ENCODE measurements around the gene CHD5.

The CHD5 gene

DNA sequence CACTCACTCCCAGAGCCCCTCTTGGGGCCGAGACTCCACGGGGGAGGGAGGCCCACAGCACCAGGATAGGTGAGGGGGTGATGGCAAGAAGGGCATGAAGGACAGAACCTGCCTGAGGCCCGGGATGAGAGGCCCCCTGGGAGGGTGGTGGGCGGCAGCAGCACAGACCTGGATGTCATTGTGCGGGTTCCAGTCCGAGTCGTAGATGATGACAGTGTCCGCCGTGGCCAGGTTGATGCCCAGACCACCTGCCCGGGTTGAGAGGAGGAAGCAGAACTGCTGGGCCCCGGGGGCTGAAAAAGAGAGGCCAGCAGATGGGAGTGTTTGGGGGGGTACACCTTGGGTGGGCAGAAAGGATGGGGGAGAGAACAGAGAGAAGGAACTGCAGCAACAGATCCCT lies 50.1 kb downstream of the CHD5 start:
- no peak for DNase-seq

DNA sequence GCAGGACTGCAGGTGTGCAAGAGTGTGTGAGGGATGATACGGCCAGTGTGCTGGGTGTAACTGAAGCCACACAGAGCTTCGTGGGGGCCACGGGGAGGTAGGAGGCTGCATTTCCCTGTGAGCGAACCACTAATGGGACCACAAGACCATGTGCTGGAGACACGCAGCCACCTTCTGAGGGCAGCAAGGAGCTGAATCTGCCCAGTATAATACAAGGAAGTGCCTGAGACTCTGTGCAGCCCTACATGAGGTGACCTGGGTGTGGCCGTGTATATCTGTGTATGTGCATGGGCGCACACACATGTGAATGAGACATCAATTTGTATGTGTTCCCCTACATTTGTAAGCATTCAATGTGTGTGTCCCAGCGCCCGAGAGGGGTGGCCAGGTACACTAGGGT lies 50.8 kb downstream of the CHD5 start:
- no peak for DNase-seq

DNA sequence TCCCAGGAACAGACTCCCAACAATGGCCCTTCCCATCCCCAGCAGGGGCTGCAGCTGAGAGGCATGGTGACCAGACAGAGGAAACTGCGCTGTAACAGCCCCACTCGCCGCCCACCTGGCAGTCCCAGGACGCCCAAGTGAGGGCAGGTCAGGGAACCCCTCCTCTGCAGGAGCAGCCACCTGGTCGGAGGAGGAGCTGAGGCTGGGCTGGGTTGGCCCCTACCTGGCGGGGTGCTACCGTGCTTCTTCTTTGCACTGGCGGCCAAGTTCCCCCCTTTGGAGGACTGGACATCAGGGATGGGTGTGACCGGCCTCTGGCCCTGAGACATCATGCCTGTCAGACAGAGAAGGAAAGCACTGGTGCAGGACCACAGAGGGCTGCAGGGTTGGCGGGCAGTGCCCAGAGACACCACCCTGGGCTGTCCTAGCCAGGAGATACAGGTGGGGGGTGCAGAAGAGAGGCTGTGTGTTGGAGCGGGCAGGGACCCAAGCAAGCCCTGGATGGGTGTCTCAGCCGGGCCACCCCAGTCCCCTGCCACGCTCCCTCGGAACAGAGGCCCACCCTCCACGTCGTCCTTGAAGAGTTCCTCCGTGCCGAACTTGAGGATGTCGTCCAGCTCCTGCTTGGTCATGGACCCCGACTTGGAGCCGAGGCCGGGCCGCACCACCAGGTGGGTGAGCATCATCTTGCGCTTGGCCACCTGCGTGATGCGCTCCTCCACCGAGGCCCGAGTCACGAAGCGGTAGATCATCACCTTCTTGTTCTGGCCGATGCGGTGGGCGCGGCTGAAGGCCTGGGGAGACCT lies 51.6 kb downstream of the CHD5 start:
- DNase-seq: no peak

DNA sequence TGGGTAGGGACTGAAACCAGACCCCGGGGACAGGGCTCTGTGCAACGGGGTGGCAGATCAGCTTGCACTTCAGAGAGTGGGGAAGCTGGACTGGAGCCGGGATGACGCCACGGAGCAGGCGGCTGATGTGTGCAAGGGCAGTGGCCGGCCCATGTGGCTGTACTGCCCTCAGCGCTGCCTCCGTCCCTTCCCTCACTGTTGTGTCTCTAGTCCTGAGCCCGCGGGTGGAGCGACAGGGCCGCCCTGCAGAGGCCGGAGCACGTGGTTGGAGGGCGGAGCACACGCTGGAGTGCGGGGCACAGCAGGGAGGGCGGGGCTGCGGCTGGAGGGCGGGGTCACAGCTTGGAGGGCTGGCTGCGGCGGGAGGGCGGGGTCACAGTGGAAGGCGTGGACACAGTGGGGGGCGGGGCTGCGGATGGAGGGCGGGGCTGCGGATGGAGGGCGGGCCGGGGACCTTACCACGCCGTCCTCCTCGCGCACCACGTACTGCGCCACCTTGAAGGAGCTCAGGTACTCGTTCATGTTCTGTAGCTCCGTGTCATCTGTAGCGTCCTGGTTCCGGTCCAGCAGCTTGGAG lies 52.4 kb downstream of the CHD5 start:
- DNase-seq: peak; percentile 83

DNA sequence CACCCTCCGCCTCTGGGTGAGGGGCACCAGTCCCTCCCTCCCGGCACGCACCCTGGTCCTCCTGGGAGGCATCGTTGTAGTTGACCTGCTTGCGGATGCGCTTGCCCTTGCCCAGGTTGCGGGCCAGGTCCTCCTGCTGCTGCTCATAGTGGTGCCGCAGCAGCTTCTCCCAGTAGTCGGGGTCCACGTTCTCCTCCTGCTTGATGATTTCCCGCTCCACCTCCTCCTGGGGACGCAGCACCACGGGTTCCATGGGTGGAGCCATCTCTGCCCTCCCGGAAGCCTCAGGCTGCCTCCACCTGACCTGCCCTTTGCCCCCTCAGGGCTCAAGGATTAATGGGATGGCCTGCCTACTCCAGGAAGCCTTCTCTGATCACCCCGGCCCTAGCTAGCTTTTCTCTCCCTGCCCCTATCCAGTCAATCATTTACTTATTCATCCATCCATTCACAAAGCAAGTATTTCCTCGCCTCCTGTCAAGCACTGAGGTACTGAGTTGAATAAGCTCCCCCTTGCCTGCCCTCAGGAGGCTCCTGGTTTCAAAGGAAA lies 53.5 kb downstream of the CHD5 start:
- DNase-seq: no peak

DNA sequence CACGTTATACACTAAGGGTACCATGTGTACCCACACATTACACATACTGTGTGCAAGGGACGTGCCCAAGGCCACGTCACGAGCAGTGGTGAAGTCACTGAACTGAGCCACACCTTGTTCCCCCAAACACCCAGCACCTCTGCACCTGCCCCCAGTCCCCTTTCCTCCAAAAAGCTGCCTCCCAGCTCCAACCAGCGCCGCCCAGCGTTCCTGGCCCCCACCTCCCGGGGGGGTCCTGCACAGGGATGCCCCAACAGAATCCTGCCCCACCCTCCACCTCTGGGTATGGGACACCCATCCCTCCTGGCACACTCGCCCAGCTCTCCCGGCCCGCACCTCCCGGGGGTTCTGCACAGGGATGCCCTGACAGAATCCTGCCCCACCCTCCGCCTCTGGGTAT lies 54.1 kb downstream of the CHD5 start:
- no peak for DNase-seq

DNA sequence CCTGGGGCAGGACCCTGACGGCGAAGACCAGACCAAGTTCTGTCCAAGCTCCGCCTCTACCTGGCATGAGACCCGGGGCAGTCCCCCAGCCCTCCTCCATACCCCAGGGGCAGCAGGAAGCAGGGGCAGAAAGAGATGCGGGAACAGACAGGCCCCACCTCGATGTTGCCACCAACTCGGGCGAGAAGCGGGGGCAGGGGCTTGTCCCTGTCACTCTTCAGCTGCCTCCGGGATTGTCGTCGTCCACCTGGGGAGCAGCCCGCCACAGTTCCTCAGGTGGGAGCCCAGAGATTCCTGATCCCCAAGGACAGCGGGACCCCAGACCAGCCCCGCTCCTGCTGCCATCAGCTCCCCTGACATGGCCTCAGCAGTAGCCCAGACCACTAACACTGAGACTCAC lies 54.8 kb downstream of the CHD5 start:
- no peak for DNase-seq

DNA sequence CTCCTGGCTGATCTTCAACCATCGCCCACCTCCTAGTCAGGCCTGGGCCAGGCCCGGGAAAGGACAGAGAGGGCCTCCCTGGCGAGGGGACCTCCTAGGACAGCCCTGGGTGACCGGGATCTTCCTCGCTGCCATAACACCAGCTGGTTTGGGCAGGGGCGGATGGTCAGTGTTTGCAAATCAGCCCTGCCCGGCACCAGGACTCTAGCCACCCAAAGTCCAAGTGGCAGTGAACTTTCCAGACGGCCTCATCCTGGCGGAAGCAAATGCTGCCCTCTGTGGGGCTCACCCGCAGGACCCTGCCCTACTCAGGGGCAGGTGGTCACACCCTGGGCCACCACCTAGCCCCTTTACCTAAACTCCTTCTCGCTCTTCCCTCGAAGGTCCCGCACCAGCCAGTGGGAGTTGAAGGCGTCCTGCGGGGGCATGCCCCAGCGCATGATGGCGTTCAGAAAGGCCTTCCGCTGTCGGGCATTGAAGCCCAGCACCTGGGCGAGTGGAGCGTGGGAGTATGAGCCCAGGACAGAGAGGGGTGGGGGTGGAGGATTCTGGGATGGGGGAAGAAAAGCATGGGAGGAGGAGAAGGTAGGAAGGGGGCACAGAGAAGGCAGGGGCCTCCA lies 55.3 kb downstream of the CHD5 start:
- no peak for DNase-seq

DNA sequence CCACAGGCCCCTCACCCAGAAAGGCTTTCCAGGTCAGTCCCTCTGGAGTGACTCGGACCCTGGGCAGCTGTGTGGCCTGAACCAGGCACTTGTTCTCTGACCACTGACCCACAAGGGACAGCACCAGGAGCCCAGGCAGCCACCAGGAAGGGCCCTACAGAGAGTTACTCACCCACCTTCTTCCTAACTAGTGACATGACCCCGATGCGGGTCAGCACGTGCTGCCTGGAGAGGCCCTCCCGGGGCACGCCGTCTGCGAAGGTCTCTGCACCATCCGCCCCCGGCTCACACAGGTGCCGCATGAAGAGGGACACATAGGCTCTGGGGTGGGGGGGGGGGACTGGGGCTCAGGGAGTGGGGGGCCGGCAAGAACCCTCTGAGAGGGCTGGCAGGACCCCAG lies 55.8 kb downstream of the CHD5 start:
- no peak for DNase-seq

DNA sequence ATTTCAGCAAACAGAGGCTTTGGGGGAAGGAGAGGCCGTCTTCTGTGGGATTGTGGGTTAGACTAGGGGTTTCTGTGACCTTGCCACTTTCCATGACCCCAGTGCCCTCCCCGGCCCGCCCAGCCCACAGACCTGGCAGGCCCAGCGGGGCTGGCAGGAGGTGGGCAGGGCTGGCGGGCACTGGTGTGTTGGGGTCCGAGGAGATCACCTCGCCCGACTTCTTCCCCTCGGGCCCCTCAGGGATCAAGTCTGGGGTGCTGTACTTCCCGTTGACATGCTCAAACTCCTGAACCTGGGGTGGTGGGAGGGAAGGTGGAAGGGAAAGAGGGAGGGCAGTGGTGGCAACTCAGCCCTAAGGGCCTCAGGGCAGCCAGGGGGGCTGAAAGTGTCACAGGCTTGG lies 56.3 kb downstream of the CHD5 start:
- DNase-seq: no peak

DNA sequence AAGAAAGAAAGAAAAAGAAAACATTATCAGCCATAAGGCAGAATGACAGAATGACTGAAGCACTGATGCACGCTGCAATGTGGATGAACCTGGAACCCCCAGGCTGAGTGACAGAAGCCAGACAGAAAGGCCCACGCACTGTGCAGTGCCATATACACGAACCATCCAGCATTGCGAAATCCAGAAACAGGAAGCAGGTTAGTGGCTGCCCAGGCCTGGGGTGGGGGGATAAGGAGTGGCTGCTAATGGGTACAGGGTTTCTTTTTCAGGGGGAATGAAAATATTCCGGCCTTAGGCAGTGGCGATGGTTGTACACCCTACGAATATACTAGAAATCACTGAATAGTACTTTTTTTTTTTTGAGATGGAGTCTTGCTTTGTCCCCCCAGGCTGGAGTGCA lies 57.0 kb downstream of the CHD5 start:
- no peak for DNase-seq

DNA sequence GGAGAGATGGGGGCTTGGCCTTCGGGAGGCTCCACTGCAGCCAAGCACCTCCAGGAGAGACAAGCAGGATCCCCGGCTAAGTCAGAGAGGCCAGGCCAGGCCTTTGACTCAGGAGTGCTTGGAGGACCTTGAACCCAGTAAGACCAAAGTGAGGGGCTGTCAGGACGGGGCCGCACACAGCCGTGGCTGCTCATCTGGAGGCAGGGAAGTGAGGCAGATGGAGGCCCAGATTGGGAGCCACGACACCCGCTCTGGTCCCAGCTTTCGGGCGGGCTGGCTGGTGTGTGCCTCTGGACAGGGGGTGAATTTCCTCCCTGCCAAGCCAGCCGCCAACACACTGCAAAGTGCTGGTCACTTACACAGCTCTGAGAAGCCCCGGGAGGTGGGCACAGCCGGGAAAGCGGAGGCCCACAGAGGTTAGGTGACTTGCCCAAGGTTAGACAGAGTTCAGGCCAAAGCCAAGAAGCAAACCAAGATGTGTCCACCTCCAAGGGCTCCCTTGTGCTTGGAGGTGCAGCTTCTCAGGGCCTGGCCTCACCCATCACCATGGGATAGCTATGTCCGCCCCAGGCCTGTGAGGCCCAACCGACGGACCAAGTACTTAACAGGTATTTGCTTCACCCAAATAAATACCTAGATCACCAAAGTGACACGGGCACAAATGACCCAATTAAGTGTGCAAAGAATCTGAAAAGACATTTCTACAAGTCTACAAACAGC lies 58.3 kb downstream of the CHD5 start:
- no peak for DNase-seq

DNA sequence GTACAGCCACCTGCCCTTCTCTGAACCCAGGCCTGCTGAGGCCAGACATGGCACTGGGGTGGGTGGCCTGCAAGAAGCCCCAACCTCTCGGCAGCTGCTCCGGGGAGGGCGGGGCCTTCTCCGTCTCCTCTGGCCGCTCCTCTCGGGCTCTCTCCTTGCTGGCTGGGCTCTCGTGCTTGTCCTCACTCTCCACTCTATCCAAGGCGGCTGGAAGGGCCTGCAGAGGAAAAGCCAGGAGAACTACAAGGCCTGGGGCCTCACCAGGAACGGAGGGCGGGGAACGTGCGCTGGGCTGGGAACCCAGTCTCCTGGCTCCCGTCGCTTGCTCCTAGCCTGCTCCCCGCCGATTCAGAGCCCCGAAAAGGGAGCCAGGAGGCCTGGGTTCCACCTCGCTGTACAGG lies 59.1 kb downstream of the CHD5 start:
- DNase-seq: no peak

DNA sequence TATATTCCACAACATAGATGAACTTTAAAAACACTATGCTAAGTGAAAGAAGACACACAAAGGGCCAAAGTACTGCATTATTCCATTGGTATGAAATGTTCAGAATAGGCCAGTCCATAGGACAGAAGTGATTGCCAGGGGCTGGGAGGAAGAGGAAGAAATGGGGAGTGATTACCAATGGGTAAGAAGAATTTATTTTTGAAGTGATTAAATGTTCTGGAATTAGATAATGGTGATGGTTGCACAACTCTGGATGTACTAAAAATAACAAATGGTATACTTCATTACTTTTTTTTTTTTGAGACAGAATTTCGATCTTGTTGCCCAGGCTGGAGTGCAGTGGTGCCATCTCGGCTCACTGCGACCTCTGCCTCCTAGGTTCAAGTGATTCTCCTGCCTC lies 61.7 kb downstream of the CHD5 start:
- DNase-seq: no peak

DNA sequence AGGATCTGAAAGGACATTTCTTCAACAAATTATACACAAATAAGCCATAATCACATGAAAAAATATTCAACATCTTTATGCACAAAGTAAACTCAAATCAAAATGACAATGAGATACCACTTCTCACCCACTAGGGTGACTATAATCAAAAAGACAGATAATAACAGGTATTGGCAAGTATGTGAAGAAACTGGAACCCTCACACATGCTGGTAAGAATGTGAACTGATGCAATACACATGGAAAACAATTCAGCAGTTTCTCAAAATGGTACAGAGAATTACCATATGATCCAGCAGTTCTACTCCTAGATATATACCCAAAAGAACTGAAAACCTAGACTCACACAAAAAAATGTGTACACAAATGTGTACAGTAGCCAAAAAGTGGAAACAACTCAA lies 62.5 kb downstream of the CHD5 start:
- DNase-seq: no peak

DNA sequence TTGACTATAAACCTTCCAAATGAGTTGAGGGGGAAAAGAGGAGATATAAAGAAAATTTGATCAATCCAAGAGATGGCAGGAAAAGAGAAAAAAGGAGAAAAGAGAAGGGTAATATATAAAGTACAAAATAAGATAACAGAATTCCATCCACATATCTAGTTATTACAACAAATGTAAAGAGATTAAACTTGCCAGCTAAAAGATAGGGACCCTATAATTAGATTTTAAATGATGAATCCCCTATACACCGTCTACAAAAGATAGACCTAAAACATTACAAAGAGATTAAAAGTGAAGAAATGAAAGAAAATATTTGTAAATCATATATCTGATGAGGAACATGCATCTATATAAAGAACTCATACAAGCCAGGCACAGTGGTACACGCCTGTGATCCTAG lies 63.1 kb downstream of the CHD5 start:
- no peak for DNase-seq

DNA sequence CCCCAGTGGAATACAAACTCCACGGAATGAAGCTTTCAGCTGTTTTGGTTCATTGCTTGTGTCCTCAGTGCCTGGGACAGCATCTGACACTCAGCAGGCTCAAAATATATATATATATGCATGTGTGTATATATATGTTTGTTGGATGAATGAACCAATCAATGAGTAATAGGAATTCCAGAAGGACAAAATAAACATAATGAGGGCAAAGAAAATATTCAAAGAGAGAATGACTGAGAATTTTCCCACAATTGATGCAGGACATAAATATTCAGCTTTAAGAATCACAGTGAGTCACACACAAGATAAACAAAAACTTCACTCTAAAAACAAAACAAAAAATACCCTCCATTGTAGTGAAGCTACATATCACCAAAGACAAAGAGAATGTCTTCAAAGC lies 64.0 kb downstream of the CHD5 start:
- no peak for DNase-seq

DNA sequence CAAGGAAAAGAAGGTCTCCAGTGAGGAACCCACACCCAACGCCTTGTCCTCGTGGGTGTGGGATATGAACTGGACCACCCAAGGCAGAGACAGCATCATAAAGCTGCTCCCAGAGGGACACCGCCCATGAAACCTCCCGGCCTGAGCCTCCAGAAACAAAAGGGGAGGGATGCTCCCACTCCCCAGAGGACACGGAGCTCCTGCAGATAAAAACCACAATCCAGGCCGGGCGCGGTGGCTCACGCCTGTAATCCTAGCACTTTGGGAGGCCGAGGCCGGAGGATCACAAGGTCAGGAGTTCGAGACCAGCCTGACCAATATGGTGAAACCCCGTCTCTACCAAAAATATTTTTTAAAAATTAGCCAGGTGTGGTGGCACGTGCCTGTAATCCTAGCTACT lies 66.4 kb downstream of the CHD5 start:
- no peak for DNase-seq

DNA sequence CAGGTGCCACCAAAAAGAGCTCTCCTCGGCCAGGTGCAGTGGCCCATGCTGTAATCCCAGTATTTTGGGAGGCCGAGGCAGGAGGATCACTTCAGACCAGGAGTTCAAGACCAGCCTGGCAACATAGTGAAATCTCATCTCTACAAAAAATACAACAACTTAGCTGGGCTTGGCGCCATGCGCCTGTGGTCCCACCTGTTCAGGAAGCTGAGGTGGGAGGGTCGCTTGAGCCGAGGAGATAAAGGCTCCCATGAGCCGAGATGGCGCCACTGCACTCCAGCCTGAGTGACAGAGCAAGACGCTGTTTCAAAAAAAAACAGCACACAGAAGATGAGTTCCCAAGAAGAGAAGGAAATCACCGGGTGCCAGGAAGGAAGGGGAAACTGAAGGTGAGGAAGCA lies 67.0 kb downstream of the CHD5 start:
- no peak for DNase-seq

DNA sequence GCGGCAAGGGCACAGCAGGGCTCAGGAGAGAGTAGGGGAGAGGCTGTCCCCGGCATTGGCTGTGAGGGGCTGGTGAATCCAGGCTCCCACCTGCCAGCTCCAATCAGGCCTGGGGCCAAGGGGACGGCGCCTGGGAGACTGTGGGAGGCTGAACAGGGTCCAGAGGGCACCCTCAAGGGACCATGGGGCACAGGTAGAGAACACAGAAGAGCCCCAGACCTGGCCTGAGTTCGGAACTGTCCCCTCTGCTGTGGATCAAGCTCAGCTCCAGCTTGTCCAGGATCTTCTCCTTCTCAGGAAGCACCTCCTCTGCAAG lies 67.5 kb downstream of the CHD5 start:
- no peak for DNase-seq

DNA sequence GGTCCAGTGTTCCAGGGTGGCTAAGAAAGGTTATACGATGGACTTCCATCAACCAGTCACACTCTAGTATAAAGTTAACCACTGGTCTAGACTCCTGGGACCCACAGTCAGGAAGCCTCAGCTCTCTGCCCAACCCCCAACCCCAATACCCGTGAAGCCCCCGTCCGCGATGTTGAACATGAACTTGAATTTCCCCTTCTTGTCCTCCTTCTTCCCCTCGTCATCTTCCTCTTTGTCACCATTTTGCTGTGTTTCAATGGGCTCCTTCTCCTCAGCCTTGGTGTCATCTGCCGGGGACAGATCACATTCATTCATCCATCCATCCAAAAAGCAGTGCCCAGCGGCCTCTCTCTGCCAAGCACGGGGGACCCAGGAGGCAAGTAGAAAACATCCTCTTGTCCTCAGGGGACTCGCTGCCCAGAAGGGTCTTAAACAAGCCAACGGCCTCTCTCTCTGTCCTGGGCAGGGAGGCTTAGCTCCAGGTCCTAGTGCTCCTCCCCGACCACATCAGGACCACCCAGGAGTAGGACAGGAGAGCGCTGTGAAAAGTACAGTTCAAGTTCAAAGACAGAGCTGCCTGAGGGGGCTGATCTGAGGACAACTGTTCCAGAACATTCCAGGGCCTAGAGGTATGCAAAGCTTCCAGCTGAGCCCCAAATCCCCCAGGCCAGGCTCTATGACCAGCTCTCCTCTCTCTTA lies 68.0 kb downstream of the CHD5 start:
- no peak for DNase-seq

DNA sequence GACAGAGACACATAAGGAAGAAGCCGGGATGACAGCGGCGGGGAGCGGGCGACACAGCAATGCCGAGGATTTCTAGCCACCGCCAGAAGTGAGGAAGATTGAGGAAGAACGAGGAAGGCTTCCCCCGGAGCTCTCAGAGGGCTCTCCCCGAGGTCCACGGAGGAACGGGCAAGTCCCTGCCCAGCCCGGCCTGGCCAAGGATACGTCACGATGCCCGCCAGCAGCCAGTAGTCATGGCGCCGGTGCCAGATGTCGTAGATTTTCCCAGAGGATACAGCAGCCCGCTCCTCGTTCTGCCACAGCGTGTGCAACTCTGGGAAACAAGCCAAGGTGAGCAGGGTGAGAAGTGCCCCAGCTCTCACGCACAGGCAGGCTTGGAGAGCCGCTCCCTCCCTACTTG lies 68.5 kb downstream of the CHD5 start:
- no peak for DNase-seq

DNA sequence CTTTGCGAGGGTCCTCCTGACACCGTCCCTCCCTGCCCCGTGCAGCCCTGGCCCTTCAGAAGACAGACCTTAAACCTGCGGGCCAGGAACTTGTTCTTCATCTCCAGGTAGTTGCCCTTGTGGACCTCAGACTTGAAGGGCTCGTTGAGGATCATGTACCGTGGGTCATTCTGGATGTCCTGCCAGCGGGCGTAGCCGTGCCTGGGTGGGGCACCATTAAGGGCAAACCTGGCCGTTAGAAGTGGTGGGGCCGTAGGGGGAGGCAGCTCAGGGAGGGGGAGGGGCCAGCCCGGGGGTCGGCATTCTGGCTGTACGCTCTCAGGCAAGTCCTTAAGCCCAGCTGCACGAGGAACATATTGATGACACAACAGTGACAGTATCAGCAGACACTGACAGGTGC lies 69.8 kb downstream of the CHD5 start:
- DNase-seq: no peak
